ENCODE measurements around the gene ONECUT3.

DNA sequence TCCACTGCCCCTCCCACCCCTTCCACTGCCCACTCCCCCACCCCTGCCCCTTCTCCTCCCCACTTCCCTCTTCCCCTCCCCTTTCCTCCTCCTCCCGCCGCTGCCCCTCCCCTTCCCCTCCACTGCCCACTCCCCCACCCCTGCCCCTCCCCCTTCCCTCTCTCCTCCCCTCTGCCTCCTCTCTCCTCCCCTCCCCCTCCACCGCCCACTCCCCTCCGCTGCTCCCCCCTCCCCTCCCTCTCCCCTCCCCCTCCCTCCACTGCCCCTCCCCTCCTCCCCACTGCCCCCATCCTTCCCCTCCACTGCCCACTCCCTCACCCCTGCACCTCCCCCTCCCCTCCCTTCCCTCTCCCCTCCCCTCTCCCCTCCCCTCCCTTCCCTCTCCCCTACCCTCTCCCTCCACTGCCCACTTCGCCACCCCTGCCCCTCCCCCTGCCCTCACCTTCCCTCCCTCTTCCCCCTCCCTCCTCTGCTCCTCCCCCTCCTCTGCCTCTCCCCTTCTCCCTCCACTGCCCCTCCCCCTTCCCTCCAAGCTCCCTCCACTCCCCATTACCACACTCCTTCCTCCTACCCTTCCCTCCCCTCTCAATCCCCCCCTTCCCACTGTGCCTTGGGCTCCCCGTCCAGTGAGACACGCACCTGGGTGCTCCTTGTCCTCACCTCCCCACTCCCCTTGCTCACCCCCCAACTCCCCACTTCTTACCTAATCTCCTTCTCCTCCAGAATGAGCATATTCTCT, 36.9 kb downstream of the ONECUT3 start:
- TF ChIP-seq POLR2A (IDR thresholded peaks at IDR 0.05; ENCODE audit: low read length) (no peak), GATA1 (IDR thresholded peaks at IDR 0.05; ENCODE audit: low read depth, low read length) (no peak)
